Hippocampal formation (tissue), 2 donors: ENCODE data around the gene EVX2.

Experiments
- DNase-seq, 2 donors: peaks; one replicate each; lab custom pipeline; 2025; lab: John Stamatoyannopoulos, UW

Gene EVX2

DNA sequence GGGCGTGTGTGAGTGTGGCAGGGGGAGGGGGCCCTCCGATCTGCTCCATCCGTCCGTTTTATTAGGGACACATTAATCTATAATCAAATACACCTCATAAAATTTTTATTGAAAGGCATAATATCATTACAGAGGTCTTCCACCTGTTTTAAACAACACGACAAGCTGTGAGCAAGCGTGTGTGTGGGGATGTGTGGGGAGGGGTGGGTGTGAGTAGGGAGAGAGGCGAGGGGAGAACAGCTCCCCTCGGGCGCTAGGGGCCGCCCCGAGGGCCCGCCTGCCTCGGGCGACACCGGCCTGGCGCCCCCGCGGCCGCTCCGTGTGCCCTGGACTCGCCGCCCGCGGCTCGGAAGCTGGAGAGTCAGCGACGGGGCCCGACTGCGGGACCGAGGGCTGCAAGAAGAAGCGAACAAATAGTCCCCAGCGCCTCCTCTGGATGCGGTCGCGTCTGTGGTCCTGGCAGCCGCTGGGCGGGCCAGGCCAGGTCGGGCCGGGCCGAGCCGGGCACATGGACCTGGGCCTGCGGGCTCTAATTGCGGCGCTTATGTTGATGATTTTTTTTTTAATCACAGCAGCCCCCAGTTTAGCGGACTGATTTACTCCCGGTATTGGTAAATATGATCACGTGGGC is 38.4 kb upstream of the EVX2 start:
- DNase-seq: no peak

DNA sequence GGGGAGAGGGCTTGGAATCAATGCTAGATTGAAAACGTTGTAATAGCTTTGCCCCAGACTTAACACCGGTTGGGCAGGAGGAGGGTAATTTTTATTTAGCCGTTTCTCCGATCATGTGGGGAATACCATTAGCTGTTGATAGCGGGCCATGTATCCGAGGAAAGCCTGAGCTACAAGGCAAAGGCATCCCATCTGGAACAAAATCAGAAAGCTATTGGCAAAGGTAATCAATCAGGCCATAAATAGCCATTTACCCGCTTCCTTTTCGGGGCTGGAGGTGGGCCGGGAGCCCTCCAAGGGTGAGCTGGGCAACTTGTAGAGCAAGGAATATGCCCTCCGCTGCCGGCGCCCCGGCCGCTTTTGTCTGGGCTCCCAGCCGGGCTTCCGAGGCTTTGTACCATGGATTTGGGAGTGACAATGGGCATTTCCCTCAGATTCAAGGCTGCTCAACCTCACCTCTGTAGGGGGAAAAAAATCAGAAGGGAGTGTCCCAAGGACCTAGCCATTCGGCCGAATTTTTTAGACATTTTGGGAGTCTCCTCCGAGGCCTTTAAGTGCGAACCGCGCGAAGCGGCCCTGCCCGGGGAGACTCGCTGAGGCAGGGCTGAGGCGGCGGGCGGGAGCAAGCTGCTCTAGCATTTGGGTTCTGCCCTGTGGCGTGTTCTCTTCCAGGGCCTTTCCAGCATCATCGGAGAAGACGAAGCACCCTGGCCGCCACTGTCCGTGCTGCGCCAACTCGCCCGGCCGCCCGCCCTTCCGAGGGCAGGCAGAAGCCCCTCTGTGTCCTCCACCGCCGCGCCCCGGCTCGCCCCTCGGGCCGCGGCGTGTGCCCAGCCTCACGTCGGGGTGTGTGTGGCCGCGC is 37.7 kb upstream of the EVX2 start:
- DNase-seq: no peak

DNA sequence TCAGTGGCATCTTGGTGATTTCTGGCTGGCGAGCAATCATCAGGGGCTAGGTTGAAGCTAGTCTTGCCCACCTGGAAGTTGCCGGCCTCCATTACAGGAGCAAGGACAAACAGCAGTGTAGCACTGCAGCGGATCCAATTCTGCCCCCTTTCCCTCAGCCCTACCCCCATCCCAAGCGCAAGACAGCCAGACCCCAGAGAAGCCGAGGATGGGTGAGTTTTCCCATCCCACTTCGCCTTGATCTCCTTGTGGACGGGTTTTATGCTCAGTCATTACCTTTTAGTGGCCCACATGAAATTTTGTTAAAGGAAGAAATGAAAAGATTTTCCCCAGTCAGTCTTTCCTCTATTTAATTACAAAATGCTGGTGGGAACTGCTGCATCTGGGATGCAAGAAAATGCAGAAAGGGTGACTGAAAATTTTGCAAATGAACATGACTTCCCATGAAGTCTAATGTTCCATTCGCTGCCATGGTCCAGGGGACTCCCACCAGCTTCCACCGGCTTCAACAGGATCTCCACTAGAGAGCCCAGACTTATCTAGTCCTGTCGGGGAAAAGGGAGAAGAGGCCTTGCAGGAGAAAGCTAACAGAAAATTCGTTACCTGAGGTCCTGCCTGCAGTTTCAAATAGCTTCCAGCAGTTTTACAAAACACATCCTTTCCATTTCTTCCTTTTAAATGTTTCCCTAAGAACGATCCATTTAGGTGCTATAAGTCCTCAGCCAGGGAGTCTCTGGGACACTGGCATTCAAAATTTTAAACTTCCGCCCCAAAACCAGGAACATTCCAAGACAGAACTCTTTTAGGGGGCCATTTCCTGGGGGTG is 36.8 kb upstream of the EVX2 start:
- no peak for DNase-seq

DNA sequence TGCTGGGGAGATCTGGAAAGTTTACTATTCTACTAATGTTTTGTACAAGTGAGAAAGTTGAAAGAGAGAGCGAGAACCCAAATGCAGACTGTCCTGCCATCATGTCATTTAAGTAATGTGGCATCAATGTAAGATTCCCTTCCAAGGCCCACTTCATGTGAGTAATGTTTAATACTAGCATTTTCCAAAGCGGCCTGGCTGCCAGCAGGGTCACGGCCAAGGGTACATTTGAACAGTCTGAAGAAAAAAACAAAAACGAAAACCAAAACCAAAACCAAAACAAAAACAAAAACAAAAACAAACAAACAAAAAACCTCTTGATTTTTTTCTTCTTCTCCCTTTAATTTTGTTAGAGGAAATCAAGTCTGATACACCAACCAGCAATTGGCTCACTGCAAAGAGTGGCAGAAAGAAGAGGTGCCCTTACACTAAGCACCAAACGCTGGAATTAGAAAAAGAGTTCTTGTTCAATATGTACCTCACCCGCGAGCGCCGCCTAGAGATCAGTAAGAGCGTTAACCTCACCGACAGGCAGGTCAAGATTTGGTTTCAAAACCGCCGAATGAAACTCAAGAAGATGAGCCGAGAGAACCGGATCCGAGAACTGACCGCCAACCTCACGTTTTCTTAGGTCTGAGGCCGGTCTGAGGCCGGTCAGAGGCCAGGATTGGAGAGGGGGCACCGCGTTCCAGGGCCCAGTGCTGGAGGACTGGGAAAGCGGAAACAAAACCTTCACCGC is 35.0 kb upstream of the EVX2 start:
- DNase-seq: no peak

DNA sequence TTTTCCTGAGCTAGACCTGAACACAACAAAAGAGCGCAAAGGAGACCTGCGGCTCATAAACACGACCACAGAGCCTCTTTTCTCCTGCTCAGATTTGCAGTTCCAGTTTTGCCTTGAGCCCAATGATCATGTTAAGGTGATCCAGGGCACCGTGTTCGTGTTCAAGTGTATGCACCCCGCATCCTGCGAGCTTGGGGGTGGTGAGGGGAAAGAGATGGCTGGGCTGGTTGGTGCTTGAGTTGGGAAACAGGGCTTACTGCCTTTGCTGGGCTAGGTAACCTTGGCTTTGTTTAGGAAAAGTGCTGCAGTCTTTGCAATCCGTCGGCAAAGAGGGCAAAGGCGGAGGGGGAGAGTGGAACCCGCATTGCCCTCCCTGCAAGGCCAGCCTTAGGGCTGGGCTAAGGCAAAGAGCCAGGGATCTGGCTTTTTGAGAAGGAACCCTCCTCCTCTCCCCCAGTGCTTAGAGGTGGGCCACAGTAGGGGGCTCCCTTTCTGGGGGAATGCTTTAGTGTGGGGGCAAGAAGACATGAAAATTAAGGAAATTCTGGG is 34.1 kb upstream of the EVX2 start:
- no peak for DNase-seq

DNA sequence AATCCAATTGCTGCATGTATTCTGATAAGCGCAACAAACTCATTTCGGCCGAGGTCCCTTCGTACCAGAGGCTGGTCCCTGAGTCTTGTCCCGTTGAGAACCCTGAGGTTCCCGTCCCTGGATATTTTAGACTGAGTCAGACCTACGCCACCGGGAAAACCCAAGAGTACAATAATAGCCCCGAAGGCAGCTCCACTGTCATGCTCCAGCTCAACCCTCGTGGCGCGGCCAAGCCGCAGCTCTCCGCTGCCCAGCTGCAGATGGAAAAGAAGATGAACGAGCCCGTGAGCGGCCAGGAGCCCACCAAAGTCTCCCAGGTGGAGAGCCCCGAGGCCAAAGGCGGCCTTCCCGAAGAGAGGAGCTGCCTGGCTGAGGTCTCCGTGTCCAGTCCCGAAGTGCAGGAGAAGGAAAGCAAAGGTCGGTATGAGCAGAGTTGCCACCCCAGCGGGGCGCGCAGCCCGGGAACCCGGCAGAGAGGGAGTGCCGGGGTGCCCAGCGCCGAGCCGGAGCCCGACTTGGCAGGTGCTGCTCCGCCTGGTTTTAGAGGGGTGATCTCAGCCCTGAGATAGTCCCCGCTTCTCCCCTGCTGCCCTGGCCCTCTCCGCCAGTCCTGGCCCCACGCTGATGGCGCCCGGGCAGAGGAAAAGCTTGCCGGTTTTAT is 33.5 kb upstream of the EVX2 start:
- no peak for DNase-seq

DNA sequence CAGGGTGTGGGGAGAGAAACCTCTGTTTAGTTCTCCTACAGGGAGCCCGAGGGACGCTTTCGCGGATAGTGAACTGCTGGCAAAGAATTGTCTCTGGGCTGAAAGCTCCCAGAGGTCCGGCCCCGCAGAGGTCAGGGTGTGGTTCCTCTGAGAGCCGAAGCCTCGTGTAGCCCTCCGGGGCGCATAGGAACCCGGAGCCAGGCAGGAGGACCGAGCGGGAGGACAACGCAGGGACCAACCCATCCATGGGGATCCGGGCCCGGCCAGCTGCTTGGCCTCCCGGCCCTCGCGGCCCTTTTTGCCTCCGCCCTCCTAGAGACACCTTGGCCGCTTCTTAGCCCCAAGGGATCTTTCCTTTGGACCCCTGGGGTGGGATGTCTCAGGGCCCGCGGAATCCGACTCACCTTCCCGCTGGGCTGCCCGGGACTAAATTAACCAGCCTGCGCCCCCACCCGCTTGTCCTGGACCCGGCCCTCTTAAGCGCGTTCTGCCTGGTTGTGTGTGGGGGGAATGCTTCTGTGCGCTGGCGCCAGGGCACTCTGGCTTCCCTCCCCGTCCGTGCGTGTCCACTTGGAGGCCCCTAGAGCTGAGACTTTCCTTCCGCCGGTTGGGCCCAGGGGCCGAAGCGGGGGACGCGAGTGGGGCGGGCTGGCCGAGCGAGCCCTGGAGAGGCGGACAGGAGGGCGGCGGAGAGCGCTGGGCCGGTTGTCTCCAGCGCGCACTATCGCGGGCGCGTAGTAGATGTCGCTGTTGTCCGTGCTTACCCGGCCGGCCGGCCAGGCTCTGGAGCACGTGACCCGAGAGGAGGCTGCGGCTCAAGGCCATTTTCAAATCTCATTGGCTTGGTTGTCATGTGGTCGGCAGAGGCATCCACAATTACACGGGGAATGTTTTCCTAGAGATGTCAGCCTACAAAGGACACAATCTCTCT is 32.4 kb upstream of the EVX2 start, which contains the start of gene HOXD10:
Gene HOXD10, plus strand, starts transcription at position 896 of the 931 bp plus-strand sequence. CDS start 56 bp downstream, outside the sequence.
- no peak for DNase-seq

DNA sequence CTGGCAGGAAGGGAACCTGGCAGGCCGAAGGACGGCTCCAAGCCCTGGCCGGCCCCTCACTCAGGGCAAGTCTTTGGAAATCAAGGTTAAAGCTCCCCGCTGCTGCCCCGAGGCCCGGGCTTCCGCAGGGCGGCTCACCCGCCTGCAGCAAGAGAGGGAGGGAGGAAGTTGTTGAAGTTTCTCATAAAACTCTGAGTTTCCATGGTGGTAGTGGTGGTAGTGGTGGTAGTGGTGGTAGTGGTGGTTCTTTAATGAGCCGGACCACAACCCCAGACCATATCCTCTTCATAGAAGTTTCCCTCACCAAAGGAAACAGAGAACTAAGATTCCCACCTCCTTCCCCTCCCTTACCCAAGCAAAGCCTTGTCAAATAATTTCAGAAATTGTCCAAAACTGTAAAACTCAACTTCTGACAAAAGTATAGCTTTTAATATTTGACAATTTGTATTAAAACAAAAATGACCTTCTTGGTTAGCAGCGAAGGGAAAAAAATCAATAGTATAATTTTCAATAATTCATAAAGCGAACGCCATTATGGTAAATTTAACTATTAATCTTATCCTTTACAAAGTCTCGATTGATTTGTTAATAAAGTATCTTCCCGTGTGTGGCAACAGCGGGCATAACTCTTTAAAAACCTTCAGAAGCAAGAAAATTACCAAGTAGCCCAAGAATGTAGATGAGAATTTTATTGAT is 31.3 kb upstream of the EVX2 start:
- DNase-seq: no peak

DNA sequence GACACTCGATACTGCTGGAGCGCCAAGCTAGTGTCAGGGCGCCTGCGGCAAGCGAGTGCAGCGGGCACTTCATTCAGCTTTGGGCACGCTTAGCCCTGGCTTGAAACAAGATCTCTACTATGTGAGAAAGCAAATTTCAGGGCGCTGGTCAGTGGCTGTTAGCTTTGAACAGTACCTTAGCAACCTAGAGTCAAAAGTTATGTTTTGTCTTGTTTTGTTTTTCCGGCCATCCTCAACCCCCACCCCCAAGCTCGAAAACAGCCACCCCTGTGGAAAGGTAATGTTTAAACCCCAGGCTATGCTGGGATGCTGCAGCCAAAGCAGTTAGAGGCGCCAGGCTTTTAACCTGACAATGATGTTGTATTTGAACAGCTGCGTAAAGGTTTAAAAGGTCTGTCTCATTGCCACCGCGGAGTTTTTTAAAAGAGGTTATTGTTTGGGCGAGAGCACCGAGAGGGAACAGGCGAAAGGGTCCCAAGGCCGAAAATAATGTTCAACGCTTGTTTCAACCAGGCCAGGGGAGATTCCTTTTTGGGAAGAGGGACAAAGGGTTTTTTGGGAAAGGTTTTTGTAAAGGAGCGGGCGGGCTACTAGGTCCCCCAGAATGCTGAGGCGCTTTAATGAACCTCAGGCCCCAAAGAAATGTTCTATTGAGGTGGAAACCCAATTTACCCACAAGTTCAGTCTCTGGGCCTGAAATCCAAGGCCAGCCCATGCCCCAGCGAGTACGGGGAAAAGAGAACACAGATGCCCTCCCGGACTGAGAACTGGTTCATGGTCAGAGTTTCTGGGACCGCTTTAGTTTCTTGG is 30.6 kb upstream of the EVX2 start:
- no peak for DNase-seq

DNA sequence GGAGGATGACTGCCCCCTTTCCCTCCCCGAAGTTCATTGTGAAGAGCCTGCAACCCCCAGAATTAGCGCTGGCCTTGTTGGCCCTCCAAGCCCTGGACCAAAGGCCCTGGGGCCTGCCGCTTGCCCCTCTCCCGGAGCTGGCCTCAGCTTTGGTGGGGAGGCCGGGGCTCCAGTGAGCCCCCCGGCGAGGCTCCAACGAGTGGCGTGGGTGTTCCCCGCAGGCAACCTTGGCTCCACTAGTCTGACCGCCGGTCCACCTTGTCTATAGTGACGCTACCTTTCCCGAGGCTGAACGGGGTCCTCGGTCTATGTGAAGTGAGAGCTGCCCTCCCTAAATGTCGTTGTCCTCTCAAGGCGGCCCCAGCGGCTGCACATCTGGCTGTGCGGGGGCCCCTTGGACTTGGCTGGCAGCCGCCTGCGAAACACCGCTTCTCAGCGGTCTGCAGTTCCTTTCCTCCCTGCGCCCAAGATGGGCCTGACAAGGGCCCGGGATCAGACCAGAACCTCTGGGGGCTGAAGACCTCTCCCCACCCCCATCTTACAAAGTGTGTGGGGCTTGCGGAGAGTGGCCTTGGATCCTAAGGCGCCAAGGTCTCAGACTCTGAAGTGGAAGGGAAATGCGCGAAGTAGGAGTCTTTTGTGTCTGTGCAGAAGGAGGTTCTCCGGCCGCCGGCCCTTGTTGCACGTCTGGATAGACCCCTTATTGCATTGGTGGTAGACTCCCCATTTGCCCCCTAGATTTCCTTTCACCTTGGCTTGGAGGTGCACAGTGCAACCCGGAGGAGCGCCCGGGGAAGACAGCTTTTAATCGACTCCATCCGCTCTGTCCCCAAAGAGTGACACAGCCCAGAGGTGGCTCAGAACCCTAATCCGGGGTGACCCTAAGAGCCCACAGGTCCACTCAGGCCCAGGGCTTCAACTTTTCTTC is 28.9 kb upstream of the EVX2 start:
- no peak for DNase-seq

DNA sequence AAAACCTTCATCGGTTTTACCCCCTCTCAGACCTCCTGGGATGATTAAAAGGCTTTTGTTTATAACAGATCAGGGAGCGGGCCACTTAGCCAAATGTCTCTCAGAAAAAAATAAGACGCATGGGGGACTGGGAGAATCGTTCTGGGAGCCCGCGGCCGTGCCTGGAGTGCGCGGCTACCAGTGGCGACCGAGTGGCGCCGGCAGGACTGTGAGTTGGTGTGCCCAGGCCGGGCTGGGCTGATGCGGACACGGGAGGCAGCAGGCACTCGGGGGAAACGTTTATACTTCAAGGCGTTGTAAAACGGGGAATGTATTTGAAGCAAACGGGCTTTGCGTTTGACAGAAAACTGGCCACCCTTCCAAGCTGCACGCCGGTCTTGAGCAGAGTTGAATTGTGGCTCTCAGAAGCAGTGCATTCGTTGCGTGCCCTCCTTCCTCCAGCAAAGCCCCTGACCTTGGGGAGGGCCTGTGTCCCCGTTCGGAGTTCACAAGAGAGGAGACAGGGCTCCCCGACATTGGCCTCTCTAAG is 28.1 kb upstream of the EVX2 start:
- no peak for DNase-seq

DNA sequence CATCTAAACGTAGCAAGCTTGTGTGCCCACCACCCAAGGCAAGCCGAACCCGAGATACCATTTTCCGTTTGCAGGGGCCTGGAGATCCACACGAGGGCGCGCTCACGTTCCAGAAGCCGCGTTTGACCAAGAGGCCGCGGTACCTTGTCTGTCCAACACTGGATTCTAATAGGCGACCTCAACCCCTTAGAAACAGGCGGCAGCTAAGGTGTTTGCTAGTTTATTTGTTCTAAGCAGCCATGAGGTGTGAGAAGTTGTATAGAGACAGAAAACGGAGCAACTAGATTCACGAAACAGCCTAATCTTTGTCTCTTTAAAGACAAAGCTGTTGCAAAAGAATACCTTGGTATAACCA is 27.5 kb upstream of the EVX2 start:
- no peak for DNase-seq

DNA sequence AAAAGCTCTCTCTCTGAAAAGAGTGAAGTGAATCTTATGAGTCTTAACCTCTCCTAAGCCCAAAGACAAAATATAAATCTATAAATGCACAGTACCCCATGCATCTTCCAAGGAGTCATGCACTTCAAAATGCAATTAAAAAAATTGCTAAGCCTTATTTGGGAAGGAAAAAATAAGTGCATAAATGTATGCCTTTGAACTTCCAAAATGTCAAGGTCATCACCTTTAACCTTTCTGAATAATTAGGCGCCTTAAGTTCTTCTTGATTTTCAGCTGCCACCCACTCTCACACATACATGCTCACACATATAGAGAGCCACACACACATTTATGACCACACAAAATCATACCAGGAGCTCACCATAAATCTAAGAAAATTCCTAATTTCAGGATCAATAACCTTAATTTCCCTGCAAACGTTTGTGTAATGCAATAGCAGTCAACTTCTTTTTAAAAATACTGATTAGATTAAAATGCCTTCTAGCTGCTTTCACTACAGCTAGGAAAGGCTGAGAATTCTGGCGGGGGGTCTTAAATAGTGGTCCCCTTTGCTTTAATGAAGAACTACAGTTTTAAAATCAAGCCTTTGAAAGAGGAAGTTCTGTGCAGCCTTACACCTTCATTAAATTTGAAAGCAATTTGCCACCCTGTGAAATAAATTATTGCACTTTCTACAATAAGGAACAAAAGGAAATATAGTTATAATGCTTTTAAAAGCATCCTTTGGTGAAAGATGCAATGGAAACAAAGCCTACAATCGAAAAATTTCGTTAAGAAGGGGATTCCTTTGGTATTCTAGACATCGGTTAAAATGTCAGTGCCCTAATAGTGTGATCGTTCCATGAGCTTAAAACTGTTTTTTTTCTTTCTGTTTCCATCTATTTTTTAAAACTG is 26.9 kb upstream of the EVX2 start:
- DNase-seq: no peak

DNA sequence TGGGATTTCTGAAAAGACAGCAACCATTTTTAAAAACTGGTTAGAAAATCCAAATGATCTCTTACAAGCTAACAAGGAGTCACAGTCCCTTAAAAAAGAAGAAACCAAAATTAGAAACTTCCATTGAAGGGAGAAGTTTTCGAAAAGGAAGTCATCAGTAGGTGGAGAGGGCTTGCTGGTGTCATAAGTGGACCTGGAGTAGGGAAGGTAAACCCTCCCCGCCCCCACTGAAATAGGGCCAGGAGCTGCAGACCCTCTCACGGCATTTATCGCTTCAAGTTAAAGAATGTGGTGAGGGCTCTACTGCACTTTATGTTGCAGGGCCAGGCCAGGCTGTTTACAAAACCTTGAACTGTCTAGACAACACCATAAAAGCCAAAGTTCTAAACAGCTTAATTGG is 26.2 kb upstream of the EVX2 start:
- DNase-seq: no peak

DNA sequence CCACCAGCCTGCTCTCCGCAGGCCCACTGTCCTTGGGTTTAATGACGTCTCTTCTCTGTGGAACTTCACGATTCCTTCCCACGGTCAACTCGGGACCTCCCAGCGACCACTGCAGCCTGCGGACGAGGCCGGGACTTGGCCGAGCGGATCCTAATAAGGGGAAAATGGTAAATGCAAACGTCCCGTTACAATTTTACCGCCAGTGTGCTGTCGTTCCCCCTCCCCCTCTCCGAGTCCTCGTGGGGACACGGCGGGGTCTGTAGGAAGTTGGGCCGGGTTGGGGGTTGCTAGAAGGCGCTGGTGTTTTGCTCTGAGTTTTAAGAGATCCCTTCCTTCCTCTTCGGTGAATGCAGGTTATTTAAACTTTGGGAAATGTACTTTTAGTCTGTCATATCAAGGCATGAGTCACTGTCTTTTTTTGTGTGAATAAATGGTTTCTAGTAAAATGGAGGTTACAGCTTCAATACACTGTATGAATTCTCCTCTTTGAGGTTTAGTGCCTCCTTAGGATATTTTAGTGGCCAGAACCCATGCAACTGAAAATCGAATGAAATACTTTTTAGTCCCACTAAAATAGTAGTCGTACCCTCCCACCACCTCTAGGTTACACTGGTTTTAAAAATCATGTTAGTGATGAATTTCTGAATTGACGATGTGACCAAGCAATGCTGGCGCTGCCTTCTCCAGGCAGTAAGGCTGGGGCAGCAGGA is 25.6 kb upstream of the EVX2 start:
- DNase-seq: no peak
